HG02938 (cell line): ENCODE results near the gene BTBD7.
A peak's percentile ranks its signal among the peaks of the same experiment; 100 is the strongest.
"Not testable (repeated sequence)": the region's sequence is repeated elsewhere in the genome, so short reads cannot be mapped to it uniquely, and the experiment has no call there.

Experiments used
- ATAC-seq: cut with Tn5 transposase; IDR thresholded peaks from one replicate; pipeline ENCODE4 v1.9.1; 2021; ENCODE audit warnings: mild to moderate bottlenecking, moderate library complexity; ENCODE audit not compliant: unreplicated experiment

Gene BTBD7, protein sequence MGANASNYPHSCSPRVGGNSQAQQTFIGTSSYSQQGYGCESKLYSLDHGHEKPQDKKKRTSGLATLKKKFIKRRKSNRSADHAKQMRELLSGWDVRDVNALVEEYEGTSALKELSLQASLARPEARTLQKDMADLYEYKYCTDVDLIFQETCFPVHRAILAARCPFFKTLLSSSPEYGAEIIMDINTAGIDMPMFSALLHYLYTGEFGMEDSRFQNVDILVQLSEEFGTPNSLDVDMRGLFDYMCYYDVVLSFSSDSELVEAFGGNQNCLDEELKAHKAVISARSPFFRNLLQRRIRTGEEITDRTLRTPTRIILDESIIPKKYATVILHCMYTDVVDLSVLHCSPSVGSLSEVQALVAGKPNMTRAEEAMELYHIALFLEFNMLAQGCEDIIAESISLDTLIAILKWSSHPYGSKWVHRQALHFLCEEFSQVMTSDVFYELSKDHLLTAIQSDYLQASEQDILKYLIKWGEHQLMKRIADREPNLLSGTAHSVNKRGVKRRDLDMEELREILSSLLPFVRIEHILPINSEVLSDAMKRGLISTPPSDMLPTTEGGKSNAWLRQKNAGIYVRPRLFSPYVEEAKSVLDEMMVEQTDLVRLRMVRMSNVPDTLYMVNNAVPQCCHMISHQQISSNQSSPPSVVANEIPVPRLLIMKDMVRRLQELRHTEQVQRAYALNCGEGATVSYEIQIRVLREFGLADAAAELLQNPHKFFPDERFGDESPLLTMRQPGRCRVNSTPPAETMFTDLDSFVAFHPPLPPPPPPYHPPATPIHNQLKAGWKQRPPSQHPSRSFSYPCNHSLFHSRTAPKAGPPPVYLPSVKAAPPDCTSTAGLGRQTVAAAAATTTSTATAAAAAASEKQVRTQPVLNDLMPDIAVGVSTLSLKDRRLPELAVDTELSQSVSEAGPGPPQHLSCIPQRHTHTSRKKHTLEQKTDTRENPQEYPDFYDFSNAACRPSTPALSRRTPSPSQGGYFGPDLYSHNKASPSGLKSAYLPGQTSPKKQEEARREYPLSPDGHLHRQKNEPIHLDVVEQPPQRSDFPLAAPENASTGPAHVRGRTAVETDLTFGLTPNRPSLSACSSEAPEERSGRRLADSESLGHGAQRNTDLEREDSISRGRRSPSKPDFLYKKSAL

DNA sequence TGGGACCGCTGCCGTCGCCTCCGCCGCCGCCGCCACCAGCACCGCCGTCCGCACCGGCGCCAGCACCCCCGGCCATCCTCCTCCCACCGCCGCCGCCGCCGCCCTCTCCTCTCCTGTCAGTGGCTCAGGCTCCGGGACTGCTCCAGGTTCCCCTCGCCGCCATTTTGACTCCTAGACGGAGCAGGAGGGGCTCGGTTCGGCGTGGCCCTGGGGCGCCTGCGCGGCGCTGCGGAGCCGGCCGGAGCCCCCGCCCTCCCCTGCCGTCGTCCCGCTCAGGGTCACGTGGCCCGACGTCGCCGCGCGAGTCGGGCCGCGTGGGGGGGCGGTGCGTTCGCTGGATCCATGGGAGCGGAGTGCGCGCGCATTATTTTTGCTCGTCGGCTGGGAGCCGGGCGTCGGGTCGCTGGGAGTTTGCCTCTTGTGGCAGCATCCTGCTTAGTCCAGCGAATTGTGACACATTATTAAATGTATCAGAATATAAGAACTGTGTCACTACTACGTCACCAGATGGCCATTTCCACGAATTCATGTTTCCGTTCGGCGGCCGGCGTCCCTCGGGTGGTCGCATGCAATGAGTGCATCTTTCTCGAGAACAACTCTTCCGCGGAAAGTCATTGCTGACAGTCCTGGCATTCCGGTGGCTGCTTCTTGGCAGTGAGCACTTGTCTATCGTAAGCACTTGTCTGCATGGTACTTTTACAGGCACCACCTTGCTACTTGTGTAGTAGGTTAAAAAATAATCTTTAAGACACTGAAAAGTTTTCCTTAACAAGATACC, at the start of gene BTBD7:
Gene BTBD7 (minus strand): TSS at position 184 of the 778 bp plus-strand sequence. CDS start 36,985 bp downstream, outside the sequence.
- ATAC-seq: peak; percentile 73

DNA sequence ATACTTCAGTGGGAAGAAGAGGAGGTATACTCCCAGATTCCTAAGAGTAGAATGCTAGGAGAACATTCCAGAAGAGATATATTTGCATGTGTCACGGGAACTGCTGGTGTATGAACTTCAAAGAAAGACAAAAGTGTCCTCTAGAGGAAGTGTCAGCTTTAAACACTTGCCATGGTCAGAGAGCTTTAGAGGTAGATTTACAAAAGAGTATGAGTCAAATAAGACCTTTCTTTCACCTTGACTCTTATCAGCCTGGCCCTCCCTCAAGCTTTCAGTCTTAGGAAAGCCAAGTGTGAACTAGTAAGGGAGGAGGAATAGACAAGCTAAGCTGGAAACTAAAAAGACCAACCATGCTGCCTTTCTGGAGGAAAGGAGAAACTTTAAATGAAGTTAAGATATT, 48.8 kb upstream of the BTBD7 start:
- no peak for ATAC-seq

DNA sequence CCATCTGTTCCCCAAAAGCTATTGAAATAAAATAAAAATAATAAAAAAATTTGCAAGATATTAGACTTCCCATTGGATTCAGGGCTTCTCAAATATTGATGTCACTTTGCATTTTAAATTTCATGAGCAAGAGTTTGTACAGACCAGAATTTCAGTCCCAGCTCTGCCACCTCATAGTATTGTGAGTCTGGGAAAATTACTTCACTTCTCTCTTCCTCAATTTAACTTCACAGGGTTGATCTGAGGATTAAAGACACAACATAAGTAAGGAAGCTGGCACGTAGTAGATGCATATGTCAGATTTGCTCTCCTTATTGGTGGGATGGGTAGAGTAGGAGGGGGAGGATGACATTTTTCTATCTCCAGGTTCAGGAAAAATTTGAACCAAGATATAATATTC, 47.0 kb upstream of the BTBD7 start:
- no peak for ATAC-seq

DNA sequence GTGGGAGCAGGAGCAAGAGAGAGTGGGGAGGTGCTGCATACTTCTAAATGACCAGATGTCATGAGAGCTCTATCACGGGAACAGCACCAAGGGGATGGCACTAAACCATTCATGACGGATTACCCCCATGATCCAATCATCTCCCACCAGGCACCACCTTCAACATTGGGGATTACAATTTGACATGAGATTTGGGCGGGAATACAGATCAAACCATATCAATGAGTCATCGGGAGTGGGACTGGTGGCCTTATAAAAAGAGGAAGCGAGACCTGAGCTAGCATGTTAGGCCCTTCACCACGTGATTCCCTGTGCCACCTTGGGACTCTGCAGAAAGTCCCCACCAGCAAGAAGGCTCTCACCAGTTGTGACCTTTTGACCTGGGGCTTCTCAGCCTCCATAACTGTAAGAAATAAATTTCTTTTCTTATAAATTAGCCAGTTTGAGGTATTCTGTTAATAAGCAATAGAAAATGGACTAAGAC, 42.9 kb upstream of the BTBD7 start:
- ATAC-seq: peak; percentile 95

DNA sequence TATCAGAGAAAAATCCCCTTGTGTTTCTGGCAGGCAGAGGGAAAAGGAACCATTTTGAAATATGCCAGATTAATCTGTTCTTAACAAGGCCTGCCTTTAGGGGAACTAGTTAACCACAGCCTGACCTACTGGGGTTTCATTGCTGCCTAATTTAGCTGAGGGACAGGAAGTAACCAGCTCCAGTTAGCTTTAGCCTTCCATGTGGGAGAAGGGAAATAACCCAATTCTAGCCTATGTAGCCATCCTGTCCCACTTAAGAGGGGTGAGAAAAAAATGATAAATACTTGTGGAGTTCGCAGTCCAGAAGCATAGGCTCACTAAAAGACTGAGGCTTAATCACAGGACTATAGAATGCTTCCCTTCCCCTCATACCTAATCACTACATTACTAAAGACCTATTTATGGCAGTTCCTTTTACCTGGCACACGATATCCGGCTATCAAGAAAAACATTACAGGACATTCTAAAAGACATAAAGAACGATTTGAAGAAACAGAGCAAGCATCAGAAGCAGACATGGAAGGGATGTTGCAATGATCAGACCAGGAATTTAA, 37.0 kb upstream of the BTBD7 start:
- ATAC-seq: peak; percentile 90

DNA sequence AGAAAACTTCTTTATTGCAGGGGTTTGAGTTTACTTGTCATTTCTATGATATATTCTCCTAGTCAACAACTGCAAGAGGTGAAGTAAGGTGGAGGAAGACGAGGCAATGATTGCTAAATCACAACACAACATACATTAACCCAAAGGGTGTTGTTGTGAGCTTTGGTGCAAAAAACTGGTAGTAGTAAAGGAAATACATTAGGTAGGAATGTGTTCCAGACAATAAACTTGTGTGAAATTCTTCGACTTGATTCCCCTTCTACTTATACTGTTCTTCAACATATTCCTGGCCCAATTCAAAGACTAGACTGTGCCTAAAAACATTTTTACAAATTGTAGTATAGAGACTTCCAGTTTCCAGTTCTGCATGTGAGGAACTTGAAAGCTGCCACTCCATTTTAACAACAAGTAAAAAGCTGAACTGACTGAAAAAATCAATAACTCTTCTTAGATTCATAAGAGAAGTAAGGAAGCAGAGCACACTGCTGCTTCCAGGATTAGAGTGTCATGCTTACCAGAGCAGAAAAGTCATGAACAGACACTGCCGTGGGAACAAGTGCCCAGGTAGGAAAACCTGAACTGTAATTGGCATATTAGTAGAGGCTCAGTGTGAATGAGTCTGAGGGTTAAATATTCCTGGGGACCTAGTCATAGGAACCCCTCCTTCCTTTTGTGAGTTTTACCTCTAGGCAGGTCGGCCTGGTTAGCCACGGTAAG, 36.3 kb upstream of the BTBD7 start:
- ATAC-seq: no peak

DNA sequence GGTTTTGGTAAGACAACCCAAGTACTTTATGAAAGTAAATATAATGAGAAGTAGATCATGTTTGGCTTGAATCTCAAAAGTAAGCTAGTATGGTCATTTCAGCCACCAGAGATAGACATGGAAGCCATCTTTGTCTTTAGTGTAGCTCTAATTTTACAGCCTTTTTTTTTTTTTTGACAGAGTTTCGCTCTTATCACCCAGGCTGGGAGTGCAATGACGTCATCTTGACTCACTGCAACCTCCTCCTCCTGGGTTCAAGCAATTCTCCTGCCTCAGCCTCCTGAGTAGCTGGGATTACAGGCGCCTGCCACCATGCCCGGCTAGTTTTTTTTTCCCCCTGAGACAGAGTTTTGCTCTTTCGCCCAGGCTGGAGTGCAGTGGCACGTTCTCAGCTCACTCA, 22.0 kb upstream of the BTBD7 start:
- ATAC-seq: not testable (repeated sequence)

DNA sequence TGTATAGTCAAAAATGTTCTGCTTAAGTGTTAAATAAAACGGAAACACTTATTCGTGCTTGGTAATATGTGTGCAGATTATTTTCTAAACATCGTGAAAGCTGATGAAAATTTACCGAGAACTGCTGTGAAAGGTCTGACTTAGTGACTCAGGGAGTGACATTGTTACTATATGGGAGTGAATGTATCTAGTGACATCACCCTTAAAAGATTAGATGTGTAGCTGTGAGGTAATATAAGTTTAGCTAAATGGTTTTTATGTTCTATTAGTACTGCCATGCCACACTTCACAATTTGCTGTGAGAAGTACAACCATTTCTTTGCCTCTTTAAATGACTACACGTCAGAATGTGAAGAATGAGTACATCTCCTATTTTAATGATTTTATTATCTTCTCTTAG, 15.5 kb upstream of the BTBD7 start:
- no peak for ATAC-seq

DNA sequence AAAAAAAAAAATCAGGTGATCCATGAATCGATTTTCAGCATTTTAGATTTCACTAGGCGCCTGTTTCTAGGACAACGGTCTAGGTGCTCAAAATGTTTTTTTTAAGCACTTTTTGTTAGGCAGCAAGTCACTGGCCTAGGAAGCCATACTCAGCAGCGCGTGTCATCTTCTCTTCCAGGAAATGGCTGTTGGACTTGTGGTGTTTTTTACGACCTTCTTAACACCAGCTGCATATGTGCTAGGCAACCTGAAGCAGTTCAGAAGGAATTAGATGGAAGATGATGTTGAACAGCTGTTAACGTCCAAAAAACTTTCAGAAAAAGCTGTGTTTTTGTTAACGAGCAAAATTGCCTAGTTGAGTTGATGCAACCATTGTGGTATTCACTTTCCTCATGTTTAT, 15.0 kb upstream of the BTBD7 start:
- ATAC-seq: no peak

DNA sequence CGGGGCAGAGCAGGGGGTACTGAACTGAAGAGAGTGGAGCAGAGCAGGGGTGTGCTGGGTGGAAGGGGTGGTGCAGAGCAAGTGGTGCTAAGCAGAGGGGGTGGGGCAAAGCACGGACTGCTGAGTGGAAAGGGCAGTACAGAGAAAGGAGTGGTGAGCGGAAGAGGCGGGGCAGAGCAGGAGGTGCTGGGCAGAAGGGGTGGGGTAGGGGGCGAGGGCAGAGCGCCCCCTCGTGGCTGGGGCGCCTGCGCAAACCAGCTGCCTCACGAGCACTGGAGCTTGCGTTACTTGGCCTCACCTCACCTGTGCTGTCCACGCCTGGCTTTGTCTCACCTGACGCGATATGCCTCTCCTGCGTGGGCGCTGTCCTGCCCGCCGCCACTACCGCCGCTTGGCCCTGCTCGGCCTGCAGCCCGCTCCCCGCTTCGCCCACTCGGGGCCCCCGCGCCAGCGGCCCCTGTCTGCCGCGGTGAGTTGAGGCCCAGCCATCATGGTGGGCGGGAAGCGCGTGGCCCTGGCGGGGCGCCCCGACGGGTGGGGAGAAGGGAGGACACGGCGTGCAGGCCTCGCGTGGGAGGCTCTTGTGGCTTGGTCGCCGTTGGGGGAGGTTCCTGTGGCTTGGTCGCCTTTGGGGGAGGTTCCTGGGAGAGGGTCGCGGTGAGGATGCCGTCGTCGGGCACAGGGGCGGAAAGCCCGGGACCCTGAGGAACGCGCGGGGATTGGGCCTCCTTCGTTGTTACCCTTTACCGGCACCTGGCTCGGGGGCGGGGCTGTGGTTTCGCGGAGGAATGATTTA, 14.3 kb upstream of the BTBD7 start, which contains the start of gene COX8C:
Gene COX8C (plus strand): TSS at position 257 of the 796 bp plus-strand sequence. CDS start 87 bp downstream, at position 344.
- ATAC-seq: no peak

DNA sequence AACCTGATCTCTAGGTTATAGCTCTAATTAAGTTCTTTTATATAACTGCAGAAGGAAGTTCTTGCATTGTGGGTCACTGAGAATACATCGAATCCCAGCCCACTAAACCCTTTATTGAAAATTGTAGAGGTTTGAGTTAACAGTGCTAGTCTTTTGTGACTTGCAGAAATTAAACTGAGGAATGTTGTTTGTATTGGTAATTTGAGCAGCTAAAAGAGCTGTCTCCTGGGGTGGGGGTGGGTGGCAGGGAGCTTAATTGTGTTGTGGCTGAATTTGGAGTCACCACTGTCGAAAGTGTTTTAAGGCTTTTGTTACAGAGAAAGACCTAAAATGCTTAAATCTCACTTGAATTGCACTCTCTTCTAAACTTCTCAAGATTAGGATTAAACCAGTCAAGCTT, 11.0 kb upstream of the BTBD7 start:
- no peak for ATAC-seq

DNA sequence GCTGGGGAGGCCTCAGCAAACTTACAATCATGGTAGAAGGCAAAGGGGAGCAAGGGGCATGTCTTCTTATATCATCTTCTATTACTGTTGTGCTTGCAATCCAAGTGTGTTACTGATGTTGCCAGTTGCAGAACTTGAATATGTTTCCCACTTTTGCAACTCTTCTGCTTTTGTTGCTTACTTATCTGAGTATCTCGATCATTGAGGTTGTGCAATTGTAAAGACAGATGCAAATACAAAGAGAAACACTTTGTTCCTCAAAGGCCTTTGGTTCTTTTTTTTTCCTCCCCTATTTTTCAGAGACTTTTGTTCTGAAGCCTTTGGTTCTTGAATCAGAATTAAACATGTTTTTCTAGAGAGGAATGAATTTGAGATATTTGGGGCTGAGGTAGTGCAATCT, 10.4 kb upstream of the BTBD7 start:
- ATAC-seq: no peak

DNA sequence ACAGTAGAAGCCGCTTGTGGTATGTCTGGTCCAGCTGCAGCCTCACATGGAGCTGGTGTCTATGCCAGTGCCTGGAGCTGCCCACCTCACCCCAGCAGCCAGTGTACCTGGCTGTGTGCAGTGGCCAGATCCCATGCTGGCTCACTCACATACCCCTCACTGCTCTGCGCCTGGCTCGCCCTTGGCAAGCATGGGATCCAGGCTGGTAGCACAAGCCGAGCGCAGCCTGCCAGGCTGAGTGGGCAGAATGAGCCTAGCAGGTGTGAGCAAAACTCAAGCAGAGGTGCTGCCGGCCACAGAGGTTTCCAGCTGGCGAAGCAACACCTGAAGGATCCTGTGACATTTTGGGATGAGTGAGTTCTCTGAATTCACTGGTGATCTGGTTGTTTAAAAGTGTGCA, 5.0 kb upstream of the BTBD7 start:
- ATAC-seq: no peak

DNA sequence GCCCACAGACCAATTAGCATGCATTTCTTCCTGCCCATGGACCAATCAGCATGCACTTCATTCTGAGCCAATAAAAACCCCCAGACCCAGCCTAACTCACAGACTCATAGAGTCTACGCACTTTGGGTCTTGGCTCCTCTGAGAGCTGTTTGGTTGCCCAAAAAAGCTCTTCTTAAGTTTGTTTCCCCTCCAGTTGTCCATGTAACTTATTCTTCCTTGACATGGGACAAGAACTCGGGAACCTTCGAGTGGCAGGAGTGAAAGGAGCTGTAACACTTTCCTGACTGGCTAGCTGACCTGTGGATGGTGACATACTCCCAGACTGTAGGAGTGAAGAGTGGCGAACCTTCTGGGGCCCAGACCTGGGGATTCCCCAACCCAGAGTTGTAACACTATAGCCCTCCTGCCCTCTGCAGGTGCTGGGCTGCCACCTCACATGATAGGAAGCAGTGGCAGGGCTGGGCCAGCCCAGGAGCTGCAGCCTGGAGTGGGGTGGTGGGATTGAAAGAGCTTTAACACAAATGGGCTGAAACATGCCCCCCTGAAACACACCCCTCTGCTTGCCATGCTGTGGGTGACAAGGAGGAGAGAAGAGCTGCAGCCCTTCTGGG, 4.4 kb upstream of the BTBD7 start:
- ATAC-seq: no peak

DNA sequence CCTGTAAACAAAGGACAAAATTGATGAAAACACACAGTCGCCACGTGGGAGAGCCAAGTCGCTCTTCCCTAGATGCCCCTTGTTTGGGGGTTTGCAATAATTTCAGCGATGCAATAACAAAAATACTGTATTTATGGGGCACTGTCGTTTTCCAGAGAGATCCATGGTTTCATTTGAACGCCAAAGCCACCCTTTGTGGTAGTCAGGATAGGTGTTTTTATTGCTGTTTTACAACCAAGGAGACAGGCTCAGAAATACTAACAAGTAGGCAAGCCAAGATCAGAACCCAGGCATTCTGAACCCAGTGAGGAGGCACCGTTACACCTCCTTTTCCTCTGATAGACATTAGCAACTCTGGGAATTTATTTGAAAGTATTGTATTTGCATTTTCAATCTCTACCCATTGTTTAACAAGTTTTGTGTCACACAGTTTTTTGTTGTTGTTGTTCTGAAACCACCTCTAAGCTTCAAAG, 831 bp upstream of the BTBD7 start:
- no peak for ATAC-seq

DNA sequence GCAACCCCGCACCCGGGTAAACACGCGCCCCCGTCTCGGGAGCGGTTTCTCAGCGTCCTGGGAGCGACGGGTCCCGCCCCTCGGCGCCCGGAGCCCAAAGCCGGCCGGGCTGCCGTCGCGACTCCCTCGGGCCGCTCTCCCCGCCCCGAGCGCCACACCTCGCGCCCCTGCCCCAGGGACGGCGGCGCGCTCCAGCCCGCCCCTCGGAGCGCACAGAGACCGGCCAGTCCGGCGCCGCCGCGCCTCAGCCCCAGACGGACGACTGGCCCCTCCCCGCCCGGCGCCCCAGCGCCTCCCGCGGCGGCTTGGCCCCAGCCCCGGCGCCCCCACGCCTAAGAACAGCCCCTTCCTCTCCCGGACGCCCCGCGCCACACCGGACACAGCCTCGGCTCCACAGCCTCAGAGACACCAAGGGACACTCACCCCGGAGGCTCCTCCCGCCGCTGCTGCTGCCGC, 411 bp downstream of the BTBD7 start:
- ATAC-seq: peak; percentile 49

DNA sequence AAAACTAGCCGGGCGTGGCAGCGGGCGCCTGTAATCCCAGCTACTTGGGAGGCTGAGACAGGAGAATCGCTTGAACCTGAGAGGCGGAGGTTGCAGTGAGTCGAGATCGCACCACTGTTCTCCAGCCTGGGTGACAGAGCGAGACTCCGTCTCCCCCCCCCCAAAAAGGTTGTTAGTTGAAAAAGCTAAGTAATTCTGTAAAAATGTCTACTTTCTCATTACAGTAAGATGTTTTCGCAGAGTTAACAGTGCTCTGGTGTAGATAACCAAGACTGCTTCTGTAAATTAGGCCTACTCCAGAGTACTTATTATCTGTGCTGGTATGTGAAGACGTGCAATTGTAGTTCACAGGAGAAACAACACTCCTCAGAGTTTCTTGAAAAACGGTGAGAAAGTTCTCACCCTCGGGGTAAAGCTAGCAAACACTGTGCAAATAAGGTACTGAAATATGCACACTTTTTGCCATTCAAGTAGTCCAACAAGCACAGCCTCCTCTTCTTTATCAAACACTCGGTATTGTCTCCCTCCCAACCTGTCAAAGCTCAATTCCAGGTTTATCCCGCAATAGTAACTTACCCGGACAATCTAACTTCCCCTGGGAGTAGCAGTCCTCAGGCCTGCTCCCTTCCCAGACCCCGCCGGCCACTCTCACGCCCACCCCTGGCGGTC, 974 bp downstream of the BTBD7 start:
- no peak for ATAC-seq
